Endothelial cell of umbilical vein (primary cell): ENCODE measurements around the gene C20orf141. TPM values are rescaled to one million over a fixed set of nuclear protein-coding genes. Genes with fewer than 3 reads are reported as not detected.
A peak's percentile ranks its signal among the peaks of the same experiment; 100 is the strongest.

Experiments used
- BruUV-seq: library from RNA; stranded (reverse); fragments of 400-500 nt; replicated peaks from 2 replicates; lab custom pipeline; 2021; lab: Mats Ljungman, UMichigan
- CTCF ChIA-PET: fragments of 300-600, 350-600 bp; sonication (Branson Sonifier 250); formaldehyde crosslinking; loops from one replicate; lab custom pipeline; 2021; ENCODE audit warnings: antibody characterized with exemption, inconsistent platforms; lab: Charles Lee
- POLR2A ChIA-PET: fragments of 300-600, 350-600 bp; sonication (Branson Sonifier 250); formaldehyde crosslinking; loops from one replicate; lab custom pipeline; 2021; ENCODE audit warnings: antibody characterized with exemption, inconsistent platforms; lab: Charles Lee
- DNase-seq: peaks from one replicate; pipeline ENCODE4 v3.0.0-alpha.2; 2011; ENCODE audit warnings: low read depth, low spot score
- FAIRE-seq: peaks from 2 replicates; lab custom pipeline; 2011; peaks lifted over from hg19 to GRCh38; lab: Jason Lieb, UNC
- H2AFZ ChIP-seq: 2 replicates; pipeline ENCODE4 v1.6.0; 2012; ENCODE audit warnings: low read depth, low read length, control low read depth, inconsistent platforms
- H3K27ac ChIP-seq: 2 replicates; pipeline ENCODE4 v1.5.1; 2011; ENCODE audit warnings: low read depth, mild to moderate bottlenecking, control low read depth, low read length, moderate library complexity; ENCODE audit not compliant: insufficient read depth
- H3K27me3 ChIP-seq, 2 experiments: 2 replicates each; pipeline versions ENCODE4 v1.6.0 to v1.6.1; 2011; ENCODE audit warnings: low read length in 2 of 2, mixed read lengths in 1 of 2; ENCODE audit not compliant: control insufficient read depth in 2 of 2, insufficient read depth in 2 of 2
- H3K36me3 ChIP-seq, 2 experiments: 2 replicates in 1 of 2; 3 replicates in 1 of 2; pipeline ENCODE4 v1.5.1; 2011; ENCODE audit warnings: low read length in 2 of 2, mild to moderate bottlenecking in 1 of 2, moderate library complexity in 1 of 2; ENCODE audit not compliant: control insufficient read depth in 2 of 2, insufficient read depth in 2 of 2; ENCODE audit errors: extremely low read depth in 1 of 2
- H3K4me1 ChIP-seq: 3 replicates; pipeline ENCODE4 v1.5.1; 2011; ENCODE audit warnings: mild to moderate bottlenecking, low read length; ENCODE audit not compliant: control insufficient read depth, insufficient read depth; ENCODE audit errors: extremely low read depth
- H3K4me2 ChIP-seq: 2 replicates; pipeline ENCODE4 v1.6.1; 2011; ENCODE audit warnings: low read length, control low read depth, mixed read lengths; ENCODE audit not compliant: insufficient read depth
- H3K4me3 ChIP-seq, 3 experiments: fragments of 200-600 bp in 1 of 3; sonication (generic), shearing (Covaris generic) in 1 of 3; replicated peaks in 1 of 3; 2 replicates each; pipeline ENCODE4 v1.5.1; 2011 to 2016; ENCODE audit warnings: control low read depth in 3 of 3, low read length in 3 of 3, mild to moderate bottlenecking in 2 of 3, inconsistent platforms in 1 of 3, low read depth in 1 of 3, moderate library complexity in 1 of 3; ENCODE audit not compliant: insufficient read depth in 1 of 3
- H3K79me2 ChIP-seq: 2 replicates; pipeline ENCODE4 v1.6.0; 2012; ENCODE audit warnings: low read length, inconsistent platforms; ENCODE audit not compliant: control insufficient read depth, insufficient read depth
- H3K9ac ChIP-seq: replicated peaks from 2 replicates; pipeline ENCODE3; 2011; ENCODE audit warnings: low read length, control low read depth; ENCODE audit not compliant: insufficient read depth; ENCODE audit errors: extremely low read depth
- H3K9me1 ChIP-seq: replicated peaks from 3 replicates; pipeline ENCODE4 v1.6.0; 2011; ENCODE audit warnings: mild to moderate bottlenecking, low read length; ENCODE audit not compliant: control insufficient read depth, insufficient read depth; ENCODE audit errors: extremely low read depth
- H3K9me3 ChIP-seq: replicated peaks from 2 replicates; pipeline ENCODE4 v1.5.1; 2012; ENCODE audit warnings: low read length, inconsistent platforms; ENCODE audit not compliant: control insufficient read depth, insufficient read depth
- H4K20me1 ChIP-seq: replicated peaks from 2 replicates; pipeline ENCODE3; 2011; ENCODE audit warnings: mild to moderate bottlenecking, low read length; ENCODE audit not compliant: control insufficient read depth, insufficient read depth; ENCODE audit errors: extremely low read depth
- CTCF ChIP-seq, 2 donors: IDR thresholded peaks; 1 replicate in 1 of 2; 2 replicates in 1 of 2; pipeline ENCODE4 v1.5.1; 2011; ENCODE audit warnings: low read length in 2 of 2, mild to moderate bottlenecking in 2 of 2, moderate library complexity in 2 of 2, control low read depth in 1 of 2, inconsistent platforms in 1 of 2, low read depth in 1 of 2; ENCODE audit not compliant: insufficient read depth in 1 of 2; ENCODE audit errors: extremely low read depth in 1 of 2
- EZH2 ChIP-seq: IDR thresholded peaks from 2 replicates; pipeline ENCODE4 v1.6.1; 2012; ENCODE audit warnings: borderline replicate concordance, low read depth, mild to moderate bottlenecking, moderate library complexity, low read length, inconsistent platforms; ENCODE audit not compliant: severe bottlenecking
- FOS ChIP-seq: IDR thresholded peaks from 2 replicates; pipeline ENCODE4 v1.6.1; 2011; ENCODE audit warnings: mild to moderate bottlenecking, low read length, moderate library complexity, borderline replicate concordance; ENCODE audit not compliant: insufficient read depth
- GATA2 ChIP-seq: IDR thresholded peaks from 2 replicates; pipeline ENCODE4 v1.7.0; 2011; ENCODE audit warnings: low read depth, mild to moderate bottlenecking, moderate library complexity, mixed read lengths, low read length; ENCODE audit not compliant: insufficient read length, insufficient read depth
- JUN ChIP-seq: IDR thresholded peaks from 2 replicates; pipeline ENCODE4 v1.6.1; 2011; ENCODE audit warnings: borderline replicate concordance, low read depth; ENCODE audit not compliant: insufficient read length, insufficient read depth
- MAX ChIP-seq: IDR thresholded peaks from 2 replicates; pipeline ENCODE4 v1.6.1; 2011; ENCODE audit not compliant: insufficient read depth, insufficient read length
- MYC ChIP-seq: IDR thresholded peaks from one replicate; pipeline ENCODE4 v1.6.1; 2011; ENCODE audit warnings: mild to moderate bottlenecking, low read depth, low read length
- POLR2A ChIP-seq: IDR thresholded peaks from 2 replicates; pipeline ENCODE4 v1.6.1; 2012; ENCODE audit warnings: low read depth, mild to moderate bottlenecking, control low read depth, low read length
- POLR2AphosphoS5 ChIP-seq: IDR thresholded peaks from 2 replicates; pipeline ENCODE4 v1.6.1; 2012; ENCODE audit warnings: low read depth, mild to moderate bottlenecking, control low read depth, low read length, moderate library complexity; ENCODE audit not compliant: insufficient read depth
- dilution Hi-C: fragments of 300-500 bp; cut with MboI; formaldehyde crosslinking; loops from one replicate; pipeline ENCODE4 v1.15.0; 2019; ENCODE audit warnings: low sequenced_read_pairs; ENCODE audit not compliant: extremely low pct_ligation_motif_present
- intact Hi-C: fragments of 100-400 bp; cut with micrococcal nuclease; formaldehyde crosslinking; loops from one replicate; pipeline ENCODE4 v1.10.0; 2022
- polyA plus RNA-seq, 4 experiments: library from polyadenylated mRNA; depleted of rRNA in 3 of 4; stranded (reverse) in 3 of 4; unstranded in 1 of 4; fragments of >200 nt; gene quantifications; 2 replicates each; pipeline versions ENCODE4 v1.2.1 to v1.2.3, GENCODE V29; 2011 to 2012; ENCODE audit warnings: missing spikeins in 1 of 4
- total RNA-seq: library from RNA; stranded (reverse); gene quantifications from 2 replicates; pipeline ENCODE4 v1.2.3, GENCODE V29; 2021

The C20orf141 gene
- total and polyA plus RNA-seq, 2 donors (not counting 3 experiments of a cell fraction or from before 2014, with no cell fraction given): not detected

GRCh38 chr20:2767768-2768631 is 46.8 kb upstream of the C20orf141 start:
- H3K27me3 ChIP-seq: peaks cover 0 to 1% of the 10 kb centered on the region in 2 experiments
- no peaks in the 10 kb centered on the region for H4K20me1 ChIP-seq
- ChIA-PET CTCF (interaction anchor here (0.6 to 4.0 kb wide), 6 partner anchors 13 to 103 kb away, joined by 3 to 21 read pairs (median 4); no protein-coding TSS in a partner anchor), POLR2A (no interaction called here)
- BruUV-seq: no TSS peak
- H3K9me3 ChIP-seq: no peaks in the 10 kb centered on the region
- no peak overlapping the region for H3K4me3 ChIP-seq
- DNase-seq (peak; percentile 54), FAIRE-seq (peak; percentile 84)
- H3K9ac ChIP-seq: no peak overlapping the region
- H3K27ac ChIP-seq: no peak overlapping the region
- H3K9me1 ChIP-seq: no peaks in the 10 kb centered on the region
- TF ChIP-seq CTCF (IDR thresholded peaks at IDR 0.05; ENCODE audit: extremely low read depth in 1 of 2, insufficient read depth in 1 of 2, low read depth in 1 of 2, low read length in 2 of 2) (no peak), FOS (no peak), GATA2 (no peak), EZH2 (no peak), POLR2A (no peak), MAX (no peak), JUN (no peak), POLR2AphosphoS5 (no peak), MYC (no peak)
- peaks cover 11% of the 10 kb centered on the region for H3K4me1 ChIP-seq
- H3K79me2 ChIP-seq: no peaks in the 10 kb centered on the region
- H3K4me2 ChIP-seq: no peak overlapping the region
- dilution Hi-C loops: no loop called here
- no peaks in the 10 kb centered on the region for H3K36me3 ChIP-seq
- H2AFZ ChIP-seq: peak overlapping the region; percentile 50
- intact Hi-C loops: no loop called here
